H54 (cell line): ENCODE results near the gene RUNX2.
A peak's percentile ranks its signal among the peaks of the same experiment; 100 is the strongest.

Experiments
- DNase-seq: peaks from one replicate; pipeline ENCODE4 v3.0.0; 2011; ENCODE audit warnings: low spot score, mixed read lengths; ENCODE audit not compliant: insufficient read length
- FAIRE-seq: peaks from 3 replicates; lab custom pipeline; 2011; peaks lifted over from hg19 to GRCh38; lab: Jason Lieb, UNC
- POLR2A ChIP-seq: IDR thresholded peaks from 2 replicates; pipeline ENCODE4 v1.6.1; 2011; ENCODE audit warnings: low read depth, mild to moderate bottlenecking, low read length

RUNX2 gene

GRCh38 chr6:45586216-45587171, 258.4 kb downstream of the RUNX2 start:
- DNase-seq (no peak), FAIRE-seq (no peak)
- TF ChIP-seq POLR2A, result no peak

DNA sequence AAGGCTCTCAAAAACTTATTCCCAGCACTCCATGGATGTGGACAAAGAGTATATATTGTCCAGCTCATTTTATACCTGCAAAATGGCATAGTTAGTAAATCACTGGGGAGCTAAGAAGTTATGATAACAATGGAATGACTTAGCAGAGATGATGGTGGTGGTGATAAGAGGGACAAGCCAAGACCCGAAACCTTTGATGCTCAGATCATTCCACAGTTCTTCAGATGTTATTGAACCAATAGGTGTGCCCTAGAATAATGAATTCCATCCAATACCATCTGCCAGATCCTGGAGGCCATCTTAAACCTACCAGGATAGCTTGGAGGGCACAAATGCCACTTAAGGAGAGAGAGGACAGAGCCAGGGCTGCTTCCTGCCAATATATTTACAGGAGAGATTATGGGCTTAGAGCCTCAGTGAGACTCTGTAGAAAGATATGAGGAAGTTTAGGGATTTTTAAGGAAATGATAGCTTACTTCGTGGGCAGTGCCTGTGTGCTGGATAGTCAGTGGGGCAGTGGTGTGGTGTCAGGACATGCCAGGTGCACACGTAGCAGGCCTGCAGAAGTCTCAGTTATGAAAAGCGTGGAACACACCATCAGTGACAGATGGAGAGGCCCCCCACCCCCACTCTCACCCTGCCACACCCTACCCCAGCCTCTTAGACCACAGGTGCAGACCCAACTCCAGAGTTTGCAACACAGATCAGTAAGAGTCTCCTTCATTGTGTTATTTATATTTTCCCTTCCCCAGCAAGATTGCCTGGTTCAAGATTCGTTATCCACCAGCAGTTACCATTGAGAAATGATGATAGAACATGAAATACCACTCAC, 259.3 kb downstream of the RUNX2 start:
- TF ChIP-seq POLR2A, result no peak
- FAIRE-seq (no peak), DNase-seq (no peak)

DNA sequence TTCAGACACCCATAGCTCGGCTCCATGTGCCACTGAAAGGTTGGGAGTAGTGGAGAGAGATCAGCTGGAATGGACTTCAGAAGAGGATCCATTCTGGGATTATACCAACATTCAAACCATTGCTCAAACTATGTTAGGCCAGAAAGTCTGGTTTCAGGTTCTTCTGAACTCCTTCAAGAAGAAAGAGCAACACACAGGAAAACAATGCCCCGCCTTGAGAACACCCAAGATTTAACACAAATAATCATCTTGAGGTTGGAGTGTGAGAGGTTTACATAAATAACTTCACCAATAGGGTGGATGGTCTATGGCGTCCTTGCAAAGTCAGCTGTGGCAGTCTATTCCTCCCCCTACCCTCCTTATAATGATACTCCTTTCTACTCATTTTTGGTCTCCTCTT, 261.2 kb downstream of the RUNX2 start:
- no peak for FAIRE-seq
- DNase-seq, result no peak
- no peak for TF ChIP-seq POLR2A

GRCh38 chr6:45590226-45590625, 262.1 kb downstream of the RUNX2 start:
- FAIRE-seq (peak; percentile 85), DNase-seq (peak; percentile 26)
- TF ChIP-seq POLR2A, result no peak

DNA sequence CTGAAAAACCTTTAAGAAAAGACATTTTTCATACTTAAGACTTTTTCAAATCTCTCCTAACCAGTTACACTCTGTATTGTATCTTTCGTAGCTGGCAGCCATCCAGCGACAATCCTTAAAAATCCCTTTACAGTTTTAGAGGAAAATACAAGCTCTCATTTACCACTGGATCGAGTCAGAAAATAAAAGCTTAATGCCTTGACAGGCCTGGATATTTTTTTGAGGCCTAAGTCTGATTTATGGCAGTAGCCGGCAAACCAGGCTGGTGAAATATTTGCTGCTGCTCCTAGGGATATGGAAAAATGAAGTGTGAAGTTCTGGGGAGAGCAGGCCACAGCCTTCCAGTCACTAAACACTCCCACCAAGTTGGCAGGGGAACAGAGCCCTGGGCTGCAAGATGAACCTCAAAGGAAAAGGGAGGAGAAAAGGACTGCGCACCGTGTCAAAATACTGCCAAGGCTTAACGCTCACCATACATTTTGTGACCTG, 262.6 kb downstream of the RUNX2 start:
- DNase-seq, result no peak
- FAIRE-seq, result peak; percentile 57
- no peak for TF ChIP-seq POLR2A

DNA sequence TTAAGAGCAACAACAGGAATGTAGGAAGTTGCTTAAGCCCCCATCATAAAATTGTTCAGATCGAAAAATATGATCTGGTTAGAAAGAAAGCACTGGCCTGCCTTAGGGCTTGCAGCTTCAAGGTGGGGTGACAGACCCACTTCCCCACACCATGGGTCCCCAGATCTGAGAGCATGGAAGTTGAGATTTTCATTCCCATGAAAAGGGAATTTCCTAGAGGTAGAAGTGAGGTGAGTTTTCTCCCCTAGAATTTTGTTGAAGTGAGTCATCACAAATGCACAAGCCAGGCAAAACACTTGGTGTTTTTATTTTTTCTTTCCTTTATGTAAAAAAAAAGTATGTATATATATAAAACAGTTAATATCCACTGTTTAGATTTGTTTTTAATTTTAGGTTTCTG, 263.2 kb downstream of the RUNX2 start:
- no peak for DNase-seq
- FAIRE-seq, result no peak
- TF ChIP-seq POLR2A, result no peak

- DNase-seq (no peak), FAIRE-seq (no peak)
- TF ChIP-seq POLR2A, result no peak
Measured at GRCh38 chr6:45591890-45592289, 263.8 kb downstream of the RUNX2 start.

DNA sequence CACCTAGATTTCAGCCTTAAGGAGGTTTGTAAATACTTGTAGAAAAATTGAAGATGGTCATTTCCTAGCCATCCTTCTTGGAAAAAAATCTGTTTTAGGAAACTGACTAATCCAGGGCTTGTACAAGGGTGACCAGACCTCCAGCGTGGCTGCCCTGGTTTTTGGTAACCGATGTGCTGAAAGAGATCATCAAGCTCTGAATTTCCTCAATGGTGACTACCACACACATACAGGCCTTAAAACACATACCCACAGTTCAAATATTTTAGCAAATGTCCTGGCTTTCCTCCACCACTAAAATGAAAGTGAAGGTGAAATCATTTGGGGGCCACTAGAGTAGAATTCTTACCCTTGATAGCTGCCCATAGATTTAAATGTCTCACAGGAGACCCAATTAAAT, 264.9 kb downstream of the RUNX2 start:
- DNase-seq (no peak), FAIRE-seq (no peak)
- TF ChIP-seq POLR2A, result no peak

GRCh38 chr6:45595010-45595851, 267.1 kb downstream of the RUNX2 start:
- FAIRE-seq (no peak), DNase-seq (no peak)
- TF ChIP-seq POLR2A, result no peak

DNA sequence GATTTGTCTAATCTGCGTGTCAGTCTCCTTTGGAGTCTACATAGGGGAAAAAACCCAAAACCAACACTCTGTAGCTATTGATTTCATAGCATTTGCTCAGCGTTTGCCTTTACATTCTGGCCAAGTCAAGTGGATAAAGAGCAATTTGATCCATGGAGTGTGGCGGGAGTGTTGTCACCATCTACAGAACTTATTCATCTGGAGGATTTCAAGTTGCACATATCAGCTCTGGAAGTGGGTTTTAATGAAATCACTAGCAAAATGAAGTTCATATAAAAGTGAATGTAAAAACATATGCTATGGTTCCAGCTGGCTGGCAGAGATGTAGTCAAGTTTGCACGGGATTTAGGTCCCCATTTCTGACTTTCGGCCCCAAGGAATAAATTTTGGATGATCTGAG, 269.3 kb downstream of the RUNX2 start:
- FAIRE-seq (no peak), DNase-seq (no peak)
- no peak for TF ChIP-seq POLR2A

- no peak for FAIRE-seq
- no peak for DNase-seq
- TF ChIP-seq POLR2A, result no peak
Measured at GRCh38 chr6:45599053-45599452, 270.9 kb downstream of the RUNX2 start.

- DNase-seq, result no peak
- TF ChIP-seq POLR2A, result no peak
- no peak for FAIRE-seq
Measured at GRCh38 chr6:45605971-45606370, 277.8 kb downstream of the RUNX2 start.

DNA sequence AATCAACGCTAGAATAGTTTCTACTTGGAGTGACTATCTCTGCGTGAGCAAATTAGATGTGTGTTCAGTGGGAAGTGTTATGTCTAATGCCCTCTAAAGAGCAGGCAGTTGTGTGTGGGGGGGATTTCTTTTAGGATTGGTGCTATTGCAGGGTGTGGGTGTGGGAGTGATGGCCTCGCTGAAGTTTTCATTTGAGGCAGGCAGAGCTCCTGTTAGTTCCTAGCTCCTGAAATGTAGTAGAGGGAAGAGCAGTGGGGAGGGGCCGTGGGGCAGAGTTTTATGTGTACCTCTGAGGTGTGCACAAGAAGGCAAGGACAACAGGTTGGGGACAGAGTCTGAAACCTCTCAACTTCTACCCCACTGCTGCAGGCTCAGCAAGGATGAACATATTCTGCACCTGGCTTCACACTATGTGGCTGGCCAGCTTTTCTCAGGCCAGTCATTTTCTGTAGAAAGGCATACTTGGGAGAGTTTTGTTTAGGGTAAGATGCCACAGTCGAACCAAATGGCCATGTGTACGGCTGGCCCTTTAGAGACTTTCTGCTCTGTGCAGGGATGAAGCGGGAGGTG, 278.8 kb downstream of the RUNX2 start:
- no peak for TF ChIP-seq POLR2A
- DNase-seq (no peak), FAIRE-seq (no peak)
